NCI-H1417 treated with DMSO at 0.1 percent for 48 hours (cell line): ENCODE data around the gene TCF12.

ENCODE experiments used
- DNase-seq: peaks from one replicate; lab custom pipeline; 2025; lab: John Stamatoyannopoulos, UW

The TCF12 gene

DNA sequence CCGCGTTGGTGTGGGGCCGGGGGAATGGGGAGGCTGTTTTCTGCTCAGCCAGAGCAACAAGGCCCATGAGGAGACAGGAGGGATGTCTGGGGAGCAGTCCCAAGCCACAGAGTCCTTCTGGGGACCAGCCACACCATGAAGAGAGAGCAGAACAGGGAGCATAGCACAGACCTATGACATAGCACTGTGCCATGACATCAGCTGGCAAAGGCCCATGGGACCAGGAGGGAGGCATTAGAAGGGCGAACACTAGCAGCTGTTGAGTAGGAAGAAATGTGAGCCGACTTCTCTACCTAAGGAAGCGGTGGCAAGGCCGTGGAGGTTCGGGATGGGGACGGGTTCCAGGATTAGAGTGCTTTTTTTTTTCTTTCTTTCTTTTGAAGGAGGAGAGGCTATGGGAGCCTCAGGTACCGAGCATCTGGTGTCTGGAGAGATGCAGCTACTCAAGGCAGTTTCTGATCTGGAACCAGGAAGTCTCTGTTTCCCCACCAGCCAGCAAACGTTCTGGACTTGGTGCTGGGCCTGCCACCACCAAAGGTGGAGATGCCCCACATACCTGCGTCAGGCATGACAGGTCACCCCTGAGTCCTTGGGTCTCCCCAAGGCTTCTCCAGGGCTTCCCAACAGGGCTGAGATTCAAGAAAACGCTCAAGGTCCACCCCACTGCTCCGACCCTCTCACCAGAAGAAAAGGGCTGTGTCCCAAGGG lies 380.6 kb downstream of the TCF12 start:
- DNase-seq, result no peak

DNA sequence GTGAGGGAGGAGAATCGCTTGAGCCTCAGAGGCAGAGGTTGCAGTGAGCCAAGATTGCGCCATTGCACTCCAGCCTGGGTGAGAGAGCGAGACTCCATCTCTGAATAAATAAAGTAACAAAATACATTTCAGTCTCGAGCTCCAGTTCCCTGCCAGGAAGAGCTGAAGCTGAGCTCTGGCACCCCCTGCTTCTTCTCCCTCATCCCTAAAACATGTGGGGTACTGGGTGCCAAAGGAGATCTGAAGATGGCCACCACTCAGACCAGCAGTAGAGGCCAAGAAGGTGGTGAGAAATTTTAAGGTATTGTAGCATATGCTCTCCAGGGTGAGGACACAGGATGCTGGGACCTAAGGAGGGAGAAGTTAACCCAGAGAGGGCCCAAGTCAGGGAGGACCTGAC lies 382.9 kb downstream of the TCF12 start:
- no peak for DNase-seq

DNA sequence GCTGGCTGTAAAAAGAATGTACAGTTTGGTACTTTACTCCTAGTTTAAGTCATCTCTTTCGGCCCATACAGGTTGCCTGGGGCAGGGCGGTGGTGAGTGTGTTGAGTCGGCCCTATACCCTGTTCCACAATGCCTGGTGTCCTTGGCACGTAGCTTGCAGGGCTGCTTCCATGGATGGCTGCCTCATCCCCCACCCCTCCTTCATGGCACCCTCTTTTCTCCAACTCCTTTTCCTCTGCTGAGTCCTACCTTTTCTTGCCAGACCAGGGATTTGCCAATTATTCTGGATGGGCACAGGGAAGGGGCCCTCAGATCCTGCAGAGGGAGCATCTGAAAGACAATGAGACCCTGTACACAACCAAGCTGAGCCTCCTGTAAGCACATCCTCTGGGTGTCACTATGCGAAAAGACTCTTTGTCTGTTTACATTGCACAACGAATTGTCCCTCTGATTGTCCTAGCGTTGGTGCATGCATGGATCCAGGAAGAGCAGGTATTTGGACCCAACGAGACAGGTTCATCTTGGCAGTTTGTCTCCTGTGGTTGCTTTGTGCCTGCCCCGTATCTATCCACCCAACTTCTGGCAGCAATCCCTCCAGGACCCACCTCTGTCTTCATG lies 384.3 kb downstream of the TCF12 start:
- no peak for DNase-seq

DNA sequence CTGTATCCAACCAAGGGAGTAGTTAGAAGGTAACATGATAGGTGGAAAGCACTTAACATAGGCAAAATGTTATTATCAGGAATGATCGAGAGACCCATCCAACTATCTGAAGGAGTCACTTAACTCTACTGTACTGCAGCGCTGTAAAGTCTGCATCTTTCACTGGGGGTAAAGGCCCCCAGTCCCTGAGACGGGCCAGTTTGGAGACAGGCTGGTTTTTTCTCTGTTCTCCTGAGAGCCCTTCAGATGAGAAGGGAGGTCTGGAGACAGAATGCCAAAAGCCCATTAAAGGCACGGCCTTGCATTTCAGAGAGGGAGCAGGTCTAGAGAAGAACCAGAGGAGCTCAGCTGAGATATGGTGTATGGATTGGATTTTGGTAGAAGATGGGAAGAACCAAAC lies 386.6 kb downstream of the TCF12 start:
- DNase-seq, result no peak

DNA sequence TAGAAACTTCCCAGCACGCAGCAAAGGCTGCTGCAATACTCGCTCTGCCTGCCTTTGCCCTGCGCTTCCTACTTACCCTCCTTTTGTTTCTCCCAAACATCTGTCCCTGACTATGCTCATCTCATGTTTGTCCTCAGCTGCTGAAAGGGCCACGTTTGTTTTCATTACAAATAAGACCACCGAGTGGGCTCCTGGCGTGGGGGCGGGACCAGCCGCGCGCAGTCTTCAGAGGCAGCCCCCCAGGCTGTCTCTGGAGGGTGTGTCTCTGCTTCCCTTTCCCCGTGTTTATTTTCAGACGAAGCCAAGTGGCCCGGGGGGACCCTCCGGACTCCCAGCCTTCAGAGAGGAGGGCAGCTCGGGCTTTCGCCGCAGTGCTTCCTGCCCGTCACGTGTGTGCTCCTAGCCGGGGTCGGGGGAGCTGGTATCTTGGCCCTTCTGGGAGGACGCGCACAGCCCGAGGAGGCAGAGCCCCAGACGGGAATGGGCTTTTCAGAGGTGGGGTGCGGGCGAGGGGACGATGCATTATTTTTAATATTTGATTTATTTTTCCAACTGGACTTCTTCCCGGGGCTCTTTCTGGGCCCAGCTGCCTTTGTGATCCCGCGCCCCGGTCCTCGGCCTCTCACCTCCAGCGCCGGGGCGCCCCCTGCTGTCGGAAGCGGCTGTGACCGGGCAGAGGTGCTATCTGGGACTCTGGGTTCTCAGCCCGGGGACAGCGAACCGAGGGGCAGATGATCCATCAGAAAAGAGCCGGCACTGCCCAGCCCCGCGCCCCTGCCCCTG lies 387.9 kb downstream of the TCF12 start:
- DNase-seq, result peak; percentile 77

DNA sequence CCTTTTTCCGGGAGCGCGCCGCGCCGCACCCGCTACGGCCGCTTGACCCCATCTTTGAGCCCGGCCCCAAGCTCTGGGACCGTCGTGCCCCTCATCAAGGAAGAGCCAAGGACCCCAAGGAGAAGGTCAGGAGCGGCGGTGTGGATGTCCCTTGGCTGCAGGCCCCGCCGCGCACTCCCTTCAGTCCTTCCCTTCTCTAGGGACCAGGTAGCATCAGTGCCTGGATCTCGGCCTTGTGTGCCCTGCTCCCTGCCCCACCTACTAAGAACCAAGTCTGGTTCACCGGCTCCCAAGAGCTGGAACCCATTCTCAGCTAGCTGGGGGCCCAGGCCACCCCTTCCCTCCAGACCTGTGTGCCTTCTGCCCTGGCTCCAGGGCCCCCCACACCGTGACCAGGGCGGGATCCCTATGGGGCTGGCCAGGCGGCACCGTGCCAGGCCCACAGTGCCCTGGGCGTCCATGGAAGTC lies 388.5 kb downstream of the TCF12 start:
- no peak for DNase-seq

DNA sequence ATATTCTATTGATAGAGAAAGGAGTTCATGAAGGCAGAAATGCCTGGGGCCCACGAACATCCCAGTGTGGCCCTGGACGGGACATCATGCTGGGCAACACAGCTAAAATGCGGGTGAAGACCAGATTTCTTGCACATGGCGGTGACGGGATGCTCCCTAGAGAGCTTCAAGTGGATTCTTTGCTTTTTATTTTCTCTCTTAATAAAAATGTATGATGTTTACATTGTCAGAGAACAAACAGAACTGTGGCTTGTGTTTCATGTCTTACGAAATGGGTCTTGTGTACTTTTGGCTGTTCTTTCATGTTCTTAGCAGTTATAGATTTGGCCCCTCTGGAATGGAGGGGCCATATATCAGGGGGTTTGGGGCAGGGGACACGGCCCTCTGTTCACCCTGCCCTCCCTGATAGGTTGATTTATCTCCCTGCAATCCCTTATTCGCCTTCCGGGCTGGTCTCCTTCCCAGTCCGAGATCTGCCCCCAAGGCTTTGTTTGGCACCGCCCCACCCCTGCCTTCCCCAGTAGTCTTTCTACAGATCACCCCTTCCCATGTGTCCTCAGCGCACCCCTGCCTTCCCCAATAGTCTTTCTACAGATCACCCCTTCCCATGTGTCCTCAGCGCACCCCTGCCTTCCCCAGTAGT lies 389.2 kb downstream of the TCF12 start:
- no peak for DNase-seq

DNA sequence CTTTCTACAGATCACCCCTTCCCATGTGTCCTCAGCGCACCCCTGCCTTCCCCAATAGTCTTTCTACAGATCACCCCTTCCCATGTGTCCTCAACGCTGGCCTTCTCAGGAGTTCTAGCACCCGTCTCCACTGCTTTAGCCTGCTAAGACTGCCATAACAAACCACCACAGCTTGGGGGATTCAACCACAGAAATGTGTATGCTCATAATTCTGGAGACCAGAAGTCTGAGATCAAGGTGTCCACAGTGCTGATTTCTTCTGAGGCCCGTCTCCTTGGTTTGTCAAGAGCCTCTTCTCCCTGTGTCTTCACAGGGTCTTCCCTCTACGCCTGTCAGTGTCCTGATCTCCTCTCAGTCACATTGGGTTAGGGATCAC lies 389.7 kb downstream of the TCF12 start:
- no peak for DNase-seq

DNA sequence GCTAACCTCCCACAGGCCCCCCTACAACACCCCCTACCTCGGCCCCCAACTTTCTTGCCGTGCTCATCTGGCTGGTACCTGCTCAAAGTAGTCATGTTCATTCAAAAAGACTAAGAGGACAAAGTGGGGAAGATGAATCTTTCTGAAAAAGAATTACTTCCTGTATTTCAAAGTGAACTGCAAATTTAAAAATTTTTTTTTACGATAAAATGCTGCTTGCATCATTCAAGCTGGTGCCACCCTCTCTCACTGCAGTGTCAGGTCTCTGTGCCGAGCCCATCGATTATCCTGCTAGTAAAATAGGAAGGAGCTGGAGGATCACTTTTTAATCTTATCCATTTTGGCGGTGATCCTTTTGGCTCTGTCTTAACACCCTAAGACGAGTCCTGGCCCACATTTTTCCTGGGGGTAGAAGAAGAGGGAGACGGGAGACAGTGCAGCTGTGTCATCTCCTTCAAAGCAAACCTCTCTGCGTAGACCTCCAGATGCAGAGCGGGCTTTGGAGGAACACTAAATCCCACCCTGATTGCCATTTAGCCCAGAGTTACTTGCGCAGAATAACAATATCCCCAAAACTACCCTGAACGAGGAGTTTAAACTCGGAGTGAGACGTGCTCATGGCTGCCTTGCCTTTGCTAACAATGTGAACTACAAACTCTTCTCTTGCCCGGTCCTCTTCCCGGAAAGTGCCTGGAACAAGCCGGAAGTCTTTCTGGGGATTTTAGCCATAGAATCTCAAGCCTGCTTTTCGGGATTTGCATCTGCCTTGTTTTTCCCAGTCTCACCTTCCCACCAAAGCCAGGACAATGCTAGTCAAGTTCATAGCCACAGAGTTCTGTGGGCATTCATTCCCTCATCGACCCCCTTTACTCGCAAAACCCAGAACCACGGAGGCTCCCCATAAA lies 391.7 kb downstream of the TCF12 start:
- no peak for DNase-seq

DNA sequence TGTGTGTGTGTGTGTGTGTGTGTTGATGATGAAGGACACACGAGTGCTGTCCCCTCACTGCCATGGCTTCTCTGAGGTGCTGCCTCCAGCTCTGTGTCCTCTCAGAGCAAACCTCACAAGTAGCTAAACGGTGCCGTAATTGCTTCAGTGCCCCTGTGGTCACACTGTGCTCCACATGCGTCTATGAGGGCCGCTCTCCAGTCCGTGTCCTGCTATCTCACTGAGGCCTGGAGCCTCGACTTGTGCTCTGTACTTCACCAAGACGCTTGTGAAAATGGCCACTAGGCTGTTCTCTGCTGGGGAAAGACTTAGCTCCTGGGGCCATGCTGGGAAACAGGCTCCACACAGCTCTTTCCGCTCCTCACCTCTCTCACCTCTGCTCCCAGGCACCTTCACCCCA lies 392.4 kb downstream of the TCF12 start:
- no peak for DNase-seq

DNA sequence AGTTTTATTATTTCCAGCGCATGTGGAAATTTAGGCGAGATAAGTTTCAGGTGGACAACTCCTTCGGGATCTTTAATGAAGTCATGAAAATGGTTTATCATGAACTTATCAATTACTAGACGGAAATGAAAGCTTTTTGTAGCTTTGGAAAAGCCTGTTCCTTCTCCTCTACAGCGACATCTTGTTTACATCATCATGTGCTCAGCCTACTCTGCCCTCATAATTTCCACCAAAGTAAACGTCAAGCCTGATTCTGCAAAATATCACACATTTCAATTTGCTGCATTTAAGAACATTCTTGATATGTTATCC lies 393.5 kb downstream of the TCF12 start:
- DNase-seq, result no peak

DNA sequence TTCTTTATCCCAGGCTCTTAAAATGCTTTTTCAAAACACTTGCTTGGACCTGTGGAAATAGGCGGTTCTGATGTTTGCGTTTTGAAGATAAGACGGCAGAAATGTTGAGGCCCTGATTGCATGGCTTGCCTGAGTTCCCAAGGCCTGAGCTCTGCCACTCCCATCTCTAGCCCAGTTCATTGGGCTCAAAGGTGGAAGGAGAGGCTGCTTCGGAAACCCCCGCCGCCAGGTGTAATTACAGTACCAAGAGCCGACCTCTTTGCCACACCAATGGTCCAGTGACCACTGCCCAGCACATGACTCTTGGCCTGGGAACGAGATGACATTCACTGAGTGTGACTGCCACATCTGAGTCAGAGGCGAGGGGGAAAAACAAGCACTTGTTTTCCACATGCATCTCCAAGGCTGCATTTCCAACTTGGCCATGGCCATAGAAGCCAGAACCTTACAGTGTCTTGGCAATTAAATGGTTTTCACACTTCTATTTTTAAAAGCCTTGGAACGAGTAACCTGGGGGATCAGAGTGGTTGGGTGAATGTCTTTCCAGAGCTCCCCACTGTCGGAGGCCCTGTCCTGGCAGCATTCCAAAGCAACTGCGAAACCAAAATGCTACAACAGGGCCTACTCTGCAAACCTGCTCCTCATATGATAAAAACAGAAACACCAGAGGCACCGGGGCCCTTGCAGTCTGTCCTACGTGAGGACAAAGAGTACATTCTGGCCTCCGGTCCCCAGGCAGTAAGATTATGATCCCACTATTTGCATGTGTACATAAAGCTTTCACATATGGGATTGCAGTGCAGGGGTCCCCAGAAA lies 394.1 kb downstream of the TCF12 start:
- no peak for DNase-seq

DNA sequence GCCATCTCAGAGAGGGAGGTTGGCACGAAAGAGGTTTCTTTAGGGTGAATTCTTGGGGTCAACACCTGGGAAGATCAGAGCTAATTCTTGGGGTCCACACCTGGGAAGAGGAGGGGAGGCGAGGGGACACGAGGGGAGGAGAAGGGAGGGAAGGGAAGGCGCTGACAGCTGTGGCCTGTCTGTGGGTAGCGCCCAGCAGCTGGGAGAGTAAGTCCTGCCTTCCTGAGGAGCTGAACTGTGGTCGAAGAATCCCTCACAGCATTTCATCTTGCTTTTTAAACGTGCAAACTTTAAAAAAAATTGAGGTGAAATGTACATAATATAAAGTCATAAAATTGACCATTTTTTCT lies 394.7 kb downstream of the TCF12 start:
- DNase-seq, result no peak

DNA sequence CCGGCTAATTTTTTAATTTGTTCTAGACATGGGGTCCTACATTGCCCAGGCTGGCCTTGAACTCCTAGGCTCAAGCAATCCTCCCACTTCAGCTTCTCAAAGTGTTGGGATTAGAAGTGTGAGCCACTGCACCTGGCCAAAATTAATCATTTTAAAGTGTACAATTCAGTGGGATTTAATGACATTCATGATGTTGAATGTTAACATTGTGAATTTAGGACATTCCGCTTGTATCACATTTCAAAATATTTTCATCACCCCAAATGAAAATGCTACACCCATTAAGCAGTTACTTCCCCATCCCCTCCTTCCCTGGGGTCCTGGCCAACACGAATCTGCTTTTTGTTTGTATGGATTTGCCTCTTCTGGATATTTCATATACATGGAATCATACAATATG lies 395.8 kb downstream of the TCF12 start:
- no peak for DNase-seq

DNA sequence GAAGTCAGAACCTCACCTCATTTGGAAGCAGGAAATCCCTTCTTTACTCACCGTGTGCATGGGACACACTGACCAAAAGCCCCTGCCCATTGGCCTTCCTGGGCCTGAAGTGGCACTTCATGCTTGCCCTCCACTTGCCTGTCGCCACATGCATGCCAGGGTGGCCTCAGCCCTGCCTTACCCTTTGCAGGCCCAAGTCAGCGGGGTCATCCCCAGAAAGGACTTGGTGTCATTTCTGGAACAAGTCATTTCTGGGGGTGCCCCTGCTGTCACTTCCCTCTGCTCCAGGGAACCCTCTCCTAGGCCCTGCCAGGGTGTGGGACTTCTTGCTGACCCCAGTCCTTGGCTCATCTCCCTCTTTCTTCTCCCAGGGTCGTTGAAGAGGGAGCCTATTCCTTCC lies 398.0 kb downstream of the TCF12 start:
- no peak for DNase-seq

DNA sequence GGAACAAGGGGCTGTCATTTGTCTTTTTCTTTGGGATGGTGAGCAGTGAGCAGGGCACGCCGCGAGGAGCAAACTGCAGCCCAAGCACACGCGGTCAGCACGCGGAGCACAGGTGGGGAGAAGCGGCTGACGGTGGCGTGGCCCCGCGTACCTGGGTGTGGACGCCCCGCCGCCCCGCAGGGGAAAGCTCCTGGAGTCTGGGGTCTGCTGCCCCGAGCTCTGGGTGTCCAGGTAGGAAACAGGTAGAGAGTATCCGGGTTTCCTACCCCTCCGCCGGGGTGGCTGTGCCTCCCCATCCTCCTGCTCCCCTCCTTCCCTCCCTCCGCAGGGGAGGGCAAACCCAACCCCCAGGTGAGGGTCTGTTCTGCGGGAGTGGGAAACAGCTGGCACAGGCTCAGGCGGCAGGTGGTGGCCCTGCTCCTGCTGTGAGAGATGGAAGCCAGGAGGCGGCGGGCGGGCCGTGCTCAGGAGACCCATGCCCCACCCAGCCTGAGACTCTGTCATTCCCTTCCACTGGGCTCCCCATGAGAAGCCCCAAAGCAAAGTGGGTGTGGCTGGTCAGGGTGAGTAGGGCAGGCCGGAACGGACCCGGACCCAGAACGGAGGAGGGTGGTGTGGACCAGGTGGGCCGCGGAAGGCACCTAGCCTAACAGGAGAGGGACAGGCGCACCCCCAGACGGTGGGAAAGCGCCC lies 400.9 kb downstream of the TCF12 start:
- DNase-seq, result peak; percentile 65

DNA sequence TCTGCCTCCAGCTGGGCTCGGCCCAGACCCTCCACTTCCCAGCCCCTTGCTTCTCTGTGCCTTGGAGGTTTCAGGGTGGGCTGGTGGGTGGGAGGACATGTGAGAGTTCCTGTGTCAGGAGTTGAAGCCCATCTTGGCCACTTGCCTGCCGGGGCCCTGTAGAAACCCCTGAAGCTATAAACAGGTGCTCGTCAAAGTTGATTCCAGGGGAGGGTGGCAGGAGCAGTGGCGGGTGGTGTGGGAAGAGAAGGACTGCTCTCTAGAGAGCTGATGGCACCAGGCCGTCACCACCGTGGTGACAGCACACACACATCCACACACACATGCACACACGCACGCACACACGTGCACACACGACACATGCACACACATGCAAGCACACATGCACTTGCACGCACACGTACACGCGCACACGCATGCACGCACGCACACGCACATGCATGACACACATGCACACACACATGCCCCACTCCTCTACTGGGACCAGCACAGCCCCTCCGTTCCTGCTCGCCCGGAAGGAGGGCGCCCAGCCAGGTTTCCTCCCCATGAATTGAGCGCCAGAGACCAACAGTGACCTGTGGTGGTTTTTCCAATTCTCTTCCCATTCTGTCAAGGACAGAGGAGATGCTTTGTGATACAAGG lies 401.6 kb downstream of the TCF12 start:
- peak; percentile 28 for DNase-seq

DNA sequence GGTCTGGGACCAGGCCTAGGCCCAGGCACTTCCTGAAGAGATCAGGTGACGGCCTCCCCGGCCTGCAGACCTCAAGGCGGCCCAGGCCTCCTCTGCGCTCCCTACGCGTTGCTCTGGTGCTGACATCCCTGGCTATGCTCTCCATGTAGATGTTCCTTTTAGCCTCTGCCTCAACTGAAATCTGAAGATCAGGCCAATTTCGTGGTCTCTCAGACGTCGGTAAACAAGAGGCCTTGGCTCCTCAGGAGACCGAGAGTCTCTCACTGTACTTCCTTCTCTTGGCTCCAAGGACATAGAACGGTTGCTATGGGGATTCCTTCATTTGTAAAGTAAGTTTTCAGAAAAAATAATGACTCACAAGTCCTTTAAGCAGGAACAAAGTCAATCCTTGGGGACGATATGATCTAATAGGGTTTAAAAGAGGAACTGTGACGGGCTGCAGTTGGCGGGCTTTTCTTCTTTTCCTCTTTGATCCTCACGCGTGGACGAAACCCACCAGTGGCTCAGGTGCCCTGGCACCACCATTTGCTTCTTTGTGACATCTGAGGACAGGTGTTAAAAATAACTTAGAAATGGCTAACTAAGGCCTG lies 402.3 kb downstream of the TCF12 start:
- no peak for DNase-seq

DNA sequence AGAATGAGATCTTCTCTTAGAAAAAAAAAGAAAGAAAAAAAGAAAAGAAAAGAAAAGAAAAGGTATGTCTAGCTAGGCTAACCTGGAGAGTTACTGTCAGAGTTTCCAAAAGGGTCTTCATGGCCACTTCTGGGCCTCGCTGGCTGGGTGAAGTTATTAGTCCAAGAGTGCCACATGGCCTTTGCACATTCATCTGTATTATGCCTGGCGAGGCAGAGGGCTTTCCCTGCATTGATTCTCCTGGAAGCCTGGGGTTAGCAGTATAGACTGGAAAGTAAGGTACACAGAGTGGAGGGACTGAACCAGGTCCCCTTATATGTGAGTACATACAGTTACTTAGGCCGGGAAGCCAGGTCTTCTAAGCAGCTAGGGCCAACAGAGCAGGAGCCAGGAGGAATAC lies 403.0 kb downstream of the TCF12 start:
- no peak for DNase-seq
